Neural progenitor cell (in vitro differentiated cells): Measurements from ENCODE around the gene ID2. TPM values are rescaled to one million over a fixed set of nuclear protein-coding genes. Genes with fewer than 3 reads are reported as not detected.
A peak's percentile ranks its signal among the peaks of the same experiment; 100 is the strongest.

Experiments
- DNase-seq: peaks from one replicate; pipeline ENCODE4 v3.0.0-alpha.2; 2016; ENCODE audit warnings: low spot score
- H2AFZ ChIP-seq: fragments of 200-600 bp; sonication (generic); replicated peaks from 2 replicates; pipeline ENCODE4 v1.6.1; 2016; ENCODE audit warnings: antibody characterized with exemption
- H3F3A ChIP-seq: fragments of 200-600 bp; sonication (generic); 2 replicates; pipeline ENCODE4 v1.6.1; 2016; ENCODE audit warnings: antibody characterized with exemption, low read depth
- H3K27ac ChIP-seq: fragments of 200-600 bp; sonication (generic); 2 replicates; pipeline ENCODE4 v1.5.1; 2016; ENCODE audit warnings: mild to moderate bottlenecking
- H3K27me3 ChIP-seq: fragments of 200-600 bp; sonication (generic); 2 replicates; pipeline ENCODE4 v1.6.1; 2016; ENCODE audit warnings: mild to moderate bottlenecking, moderate library complexity
- H3K36me3 ChIP-seq: fragments of 200-600 bp; sonication (generic); 2 replicates; pipeline ENCODE4 v1.5.1; 2016
- H3K4me1 ChIP-seq: fragments of 200-600 bp; sonication (generic); 2 replicates; pipeline ENCODE4 v1.6.1; 2016; ENCODE audit warnings: mixed run types
- H3K4me2 ChIP-seq: fragments of 200-600 bp; sonication (generic); 2 replicates; pipeline ENCODE4 v1.6.1; 2016
- H3K4me3 ChIP-seq: fragments of 200-600 bp; sonication (generic); 2 replicates; pipeline ENCODE4 v1.5.1; 2016
- H3K79me2 ChIP-seq: fragments of 200-600 bp; sonication (generic); 2 replicates; pipeline ENCODE4 v1.6.1; 2016; ENCODE audit warnings: low read depth
- H3K9ac ChIP-seq: fragments of 200-600 bp; sonication (generic); 2 replicates; pipeline ENCODE4 v1.6.1; 2016
- H3K9me3 ChIP-seq: fragments of 200-600 bp; sonication (generic); 2 replicates; pipeline ENCODE4 v1.5.1; 2016; ENCODE audit warnings: low read depth
- H4K20me1 ChIP-seq: fragments of 200-600 bp; sonication (generic); 2 replicates; pipeline ENCODE4 v1.6.1; 2016; ENCODE audit warnings: low read depth
- H3K27ac Mint-ChIP-seq: 3 replicates; pipeline ENCODE4 v1.8.0; 2021; ENCODE audit warnings: mixed read lengths
- H3K27me3 Mint-ChIP-seq: 2 replicates; pipeline ENCODE4 v1.8.0; 2022; ENCODE audit warnings: low read depth, mild to moderate bottlenecking, inconsistent platforms, moderate library complexity, mixed read lengths; ENCODE audit not compliant: insufficient read depth
- H3K36me3 Mint-ChIP-seq: 3 replicates; pipeline ENCODE4 v1.8.0; 2021; ENCODE audit warnings: mixed read lengths
- H3K4me1 Mint-ChIP-seq: 3 replicates; pipeline ENCODE4 v1.8.0; 2021; ENCODE audit warnings: mixed read lengths
- H3K4me3 Mint-ChIP-seq: 3 replicates; pipeline ENCODE4 v1.8.0; 2021; ENCODE audit warnings: mild to moderate bottlenecking, moderate library complexity, mixed read lengths
- H3K9me3 Mint-ChIP-seq: 3 replicates; pipeline ENCODE4 v1.8.0; 2020; ENCODE audit warnings: mixed read lengths
- EZH2 ChIP-seq: fragments of 200-600 bp; sonication (generic); IDR thresholded peaks from 2 replicates; pipeline ENCODE4 v1.6.1; 2017; ENCODE audit warnings: antibody characterized with exemption, mild to moderate bottlenecking, moderate library complexity
- EZH2phosphoT487 ChIP-seq: fragments of 200-600 bp; sonication (generic); IDR thresholded peaks from 2 replicates; pipeline ENCODE4 v1.6.1; 2017; ENCODE audit warnings: antibody characterized with exemption
- total RNA-seq: library from RNA; depleted of rRNA; stranded (reverse); fragments of >200 nt; gene quantifications from 2 replicates; pipeline ENCODE4 v1.2.3, GENCODE V29; 2015; ENCODE audit warnings: low replicate concordance
- TF ChIP-seq, protein P1 (sequence below): fragments of 200-600 bp; sonication (generic); IDR thresholded peaks from 2 replicates; pipeline ENCODE4 v1.5.1; 2017; ENCODE audit warnings: antibody characterized with exemption, mild to moderate bottlenecking

The ID2 gene
- total RNA-seq, 1 donor from 2014 or later, result 140 TPM

DNA sequence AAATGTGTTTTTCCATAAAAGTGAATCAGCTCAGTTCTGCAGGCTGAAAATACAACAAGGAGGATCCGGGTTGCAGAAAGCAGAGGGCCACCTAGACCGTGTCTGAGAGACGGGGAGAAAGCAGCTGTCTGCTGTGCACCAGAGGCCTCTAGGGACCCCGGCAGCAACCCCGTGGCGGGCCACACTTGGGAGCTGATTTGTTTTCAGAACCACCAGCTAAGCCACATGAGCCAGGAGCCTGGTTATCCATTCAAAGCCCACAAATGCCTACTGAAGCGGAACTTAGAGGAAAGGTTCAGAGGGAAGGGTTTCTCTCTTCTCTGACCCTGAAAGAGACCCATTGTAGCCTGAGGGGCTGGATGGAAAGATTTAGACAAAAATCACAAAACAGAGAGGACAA is 28.4 kb upstream of the ID2 start:
- Histone ChIP-seq H3K79me2 (no peaks in the 10 kb centered on the region), H3K9ac (no peak overlapping the region), H4K20me1 (no peaks in the 10 kb centered on the region), H3K27ac (no peak overlapping the region), H3K4me1 (peaks cover 17% of the 10 kb centered on the region), H3K4me3 (no peak overlapping the region), H3K36me3 (no peaks in the 10 kb centered on the region), H3K27me3 (no peaks in the 10 kb centered on the region), H3K4me2 (peak overlapping the region; percentile 48), H2AFZ (no peak overlapping the region), H3F3A (peaks cover 23% of the 10 kb centered on the region), H3K9me3 (no peaks in the 10 kb centered on the region)
- H3K27ac Mint-ChIP-seq, result peak overlapping the region; percentile 98
- H3K4me1 Mint-ChIP-seq, result peaks cover 63% of the 10 kb centered on the region
- H3K4me3 Mint-ChIP-seq, result peak overlapping the region; percentile 18
- TF ChIP-seq EZH2phosphoT487, result no peak
- TF ChIP-seq EZH2, result no peak
- TF ChIP-seq, protein P1, sequence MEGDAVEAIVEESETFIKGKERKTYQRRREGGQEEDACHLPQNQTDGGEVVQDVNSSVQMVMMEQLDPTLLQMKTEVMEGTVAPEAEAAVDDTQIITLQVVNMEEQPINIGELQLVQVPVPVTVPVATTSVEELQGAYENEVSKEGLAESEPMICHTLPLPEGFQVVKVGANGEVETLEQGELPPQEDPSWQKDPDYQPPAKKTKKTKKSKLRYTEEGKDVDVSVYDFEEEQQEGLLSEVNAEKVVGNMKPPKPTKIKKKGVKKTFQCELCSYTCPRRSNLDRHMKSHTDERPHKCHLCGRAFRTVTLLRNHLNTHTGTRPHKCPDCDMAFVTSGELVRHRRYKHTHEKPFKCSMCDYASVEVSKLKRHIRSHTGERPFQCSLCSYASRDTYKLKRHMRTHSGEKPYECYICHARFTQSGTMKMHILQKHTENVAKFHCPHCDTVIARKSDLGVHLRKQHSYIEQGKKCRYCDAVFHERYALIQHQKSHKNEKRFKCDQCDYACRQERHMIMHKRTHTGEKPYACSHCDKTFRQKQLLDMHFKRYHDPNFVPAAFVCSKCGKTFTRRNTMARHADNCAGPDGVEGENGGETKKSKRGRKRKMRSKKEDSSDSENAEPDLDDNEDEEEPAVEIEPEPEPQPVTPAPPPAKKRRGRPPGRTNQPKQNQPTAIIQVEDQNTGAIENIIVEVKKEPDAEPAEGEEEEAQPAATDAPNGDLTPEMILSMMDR, result no peak
- peaks cover 6% of the 10 kb centered on the region for H3K36me3 Mint-ChIP-seq
- peaks cover 23% of the 10 kb centered on the region for H3K9me3 Mint-ChIP-seq
- peak; percentile 67 for DNase-seq
- peaks cover 31% of the 10 kb centered on the region for H3K27me3 Mint-ChIP-seq

GRCh38 chr2:8654041-8654440 is 27.8 kb upstream of the ID2 start:
- H3K36me3 ChIP-seq, result no peaks in the 10 kb centered on the region
- no peaks in the 10 kb centered on the region for H3K9me3 ChIP-seq
- Mint-ChIP-seq H3K9me3 (peaks cover 23% of the 10 kb centered on the region), H3K27ac (peak overlapping the region; percentile 98), H3K4me3 (peak overlapping the region; percentile 72), H3K4me1 (peaks cover 64% of the 10 kb centered on the region), H3K27me3 (peaks cover 31% of the 10 kb centered on the region), H3K36me3 (peaks cover 6% of the 10 kb centered on the region)
- peaks cover 17% of the 10 kb centered on the region for H3K4me1 ChIP-seq
- peaks cover 23% of the 10 kb centered on the region for H3F3A ChIP-seq
- H3K27me3 ChIP-seq, result no peaks in the 10 kb centered on the region
- no peak overlapping the region for H2AFZ ChIP-seq
- DNase-seq, result no peak
- H3K4me3 ChIP-seq, result no peak overlapping the region
- H3K79me2 ChIP-seq, result no peaks in the 10 kb centered on the region
- H3K27ac ChIP-seq, result no peak overlapping the region
- TF ChIP-seq, protein P1, result no peak
- TF ChIP-seq EZH2phosphoT487, result no peak
- no peak for TF ChIP-seq EZH2
- H3K9ac ChIP-seq, result no peak overlapping the region
- H3K4me2 ChIP-seq, result no peak overlapping the region
- no peaks in the 10 kb centered on the region for H4K20me1 ChIP-seq

DNA sequence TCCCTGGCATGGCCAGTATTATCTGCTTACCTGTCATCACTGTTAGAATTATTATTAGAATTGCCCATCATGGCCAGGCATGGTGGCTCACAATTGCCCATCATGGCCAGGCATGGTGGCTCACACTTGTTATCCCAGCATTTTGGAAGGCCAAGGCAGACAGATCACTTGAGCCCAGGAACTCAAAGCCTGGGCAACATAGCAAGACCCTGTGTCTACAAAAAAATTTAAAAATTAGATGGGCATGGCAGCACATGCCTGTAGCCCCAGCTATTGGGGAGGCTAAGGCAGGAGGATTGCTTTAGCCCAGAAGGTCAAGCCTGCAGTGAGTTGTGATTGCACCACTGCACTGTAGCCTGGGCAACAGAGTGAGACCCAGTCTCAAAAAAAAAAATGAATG is 27.4 kb upstream of the ID2 start:
- Mint-ChIP-seq H3K27ac (peak overlapping the region; percentile 98), H3K4me3 (peak overlapping the region; percentile 31), H3K4me1 (peaks cover 67% of the 10 kb centered on the region), H3K9me3 (peaks cover 23% of the 10 kb centered on the region), H3K36me3 (peaks cover 6% of the 10 kb centered on the region), H3K27me3 (peaks cover 31% of the 10 kb centered on the region)
- no peaks in the 10 kb centered on the region for H3K9me3 ChIP-seq
- TF ChIP-seq EZH2phosphoT487 (no peak), EZH2 (no peak)
- TF ChIP-seq, protein P1, result no peak
- no peaks in the 10 kb centered on the region for H3K79me2 ChIP-seq
- peaks cover 19% of the 10 kb centered on the region for H3F3A ChIP-seq
- no peaks in the 10 kb centered on the region for H4K20me1 ChIP-seq
- H3K27me3 ChIP-seq, result no peaks in the 10 kb centered on the region
- H3K27ac ChIP-seq, result no peak overlapping the region
- H3K4me1 ChIP-seq, result peaks cover 17% of the 10 kb centered on the region
- H3K4me2 ChIP-seq, result no peak overlapping the region
- H3K4me3 ChIP-seq, result no peak overlapping the region
- DNase-seq, result no peak
- no peak overlapping the region for H3K9ac ChIP-seq
- no peak overlapping the region for H2AFZ ChIP-seq
- H3K36me3 ChIP-seq, result no peaks in the 10 kb centered on the region
